GM23338 (cell line): ENCODE data around the gene MAOB. TPM values are rescaled to one million over a fixed set of nuclear protein-coding genes. Genes with fewer than 3 reads are reported as not detected.

Experiments used
- ATAC-seq: fragments of 200-7000 bp; cut with Tn5 transposase; 3 replicates; pipeline ENCODE4 v1.9.1; 2020
- DNase-seq: peaks from one replicate; pipeline ENCODE4 v3.0.0-alpha.2; 2015; ENCODE audit warnings: low spot score
- H2AFZ ChIP-seq: fragments of 200-600 bp; sonication (generic); 2 replicates; pipeline ENCODE4 v1.8.0; 2016; ENCODE audit warnings: antibody characterized with exemption, mild to moderate bottlenecking, moderate library complexity
- H3F3A ChIP-seq: fragments of 200-600 bp; sonication (generic); replicated peaks from 2 replicates; pipeline ENCODE4 v1.8.0; 2017; ENCODE audit warnings: antibody characterized with exemption, mixed run types, low read depth
- H3K27ac ChIP-seq: fragments of 200-600 bp; sonication (generic); 2 replicates; pipeline ENCODE4 v1.6.1; 2016; ENCODE audit warnings: low read depth
- H3K27me3 ChIP-seq: fragments of 200-600 bp; sonication (generic); 2 replicates; pipeline ENCODE4 v1.8.0; 2016; ENCODE audit warnings: mild to moderate bottlenecking, mixed run types, moderate library complexity; ENCODE audit not compliant: insufficient read depth
- H3K36me3 ChIP-seq: fragments of 200-600 bp; sonication (generic); 2 replicates; pipeline ENCODE4 v1.8.0; 2016; ENCODE audit warnings: mild to moderate bottlenecking; ENCODE audit not compliant: insufficient read depth
- H3K4me1 ChIP-seq: fragments of 200-600 bp; sonication (generic); 2 replicates; pipeline ENCODE4 v1.8.0; 2016; ENCODE audit warnings: mild to moderate bottlenecking, moderate library complexity; ENCODE audit not compliant: insufficient read depth
- H3K4me2 ChIP-seq: fragments of 200-600 bp; sonication (generic); 2 replicates; pipeline ENCODE4 v1.7.1; 2017; ENCODE audit warnings: mixed run types
- H3K4me3 ChIP-seq: fragments of 200-600 bp; sonication (generic); 2 replicates; pipeline ENCODE4 v1.6.1; 2016; ENCODE audit warnings: mixed run types
- H3K79me2 ChIP-seq: fragments of 200-600 bp; sonication (generic); replicated peaks from 2 replicates; pipeline ENCODE4 v1.8.0; 2017; ENCODE audit warnings: mild to moderate bottlenecking; ENCODE audit not compliant: insufficient read depth
- H3K9me2 ChIP-seq: fragments of 200-600 bp; sonication (generic); 2 replicates; pipeline ENCODE4 v1.8.0; 2017; ENCODE audit not compliant: insufficient read depth
- H4K20me1 ChIP-seq: fragments of 200-600 bp; sonication (generic); replicated peaks from 2 replicates; pipeline ENCODE4 v1.8.0; 2017; ENCODE audit warnings: mild to moderate bottlenecking; ENCODE audit not compliant: insufficient read depth
- H3K27ac Mint-ChIP-seq: 2 replicates; pipeline ENCODE4 v1.8.0; 2020; ENCODE audit warnings: inconsistent platforms, mild to moderate bottlenecking, moderate library complexity, mixed read lengths
- H3K27me3 Mint-ChIP-seq: 3 replicates; pipeline ENCODE4 v1.8.0; 2022; ENCODE audit warnings: low read depth, mild to moderate bottlenecking, moderate library complexity, mixed read lengths, inconsistent platforms; ENCODE audit not compliant: insufficient read depth, poor library complexity
- H3K36me3 Mint-ChIP-seq: 3 replicates; pipeline ENCODE4 v1.8.0; 2021; ENCODE audit warnings: low read depth, mild to moderate bottlenecking, inconsistent platforms, moderate library complexity, mixed read lengths
- H3K4me1 Mint-ChIP-seq: 3 replicates; pipeline ENCODE4 v1.8.0; 2020; ENCODE audit warnings: mild to moderate bottlenecking, inconsistent platforms, mixed read lengths
- H3K4me3 Mint-ChIP-seq: 3 replicates; pipeline ENCODE4 v1.8.0; 2021; ENCODE audit warnings: moderate library complexity, mild to moderate bottlenecking, inconsistent platforms, mixed read lengths
- H3K9me3 Mint-ChIP-seq: 3 replicates; pipeline ENCODE4 v1.8.0; 2020; ENCODE audit warnings: moderate library complexity, mild to moderate bottlenecking, inconsistent platforms, mixed read lengths
- CREB1 ChIP-seq: fragments of 250-450 bp; sonication (Bioruptor Pico); IDR thresholded peaks from 2 replicates; pipeline ENCODE4 v1.5.0; 2020; ENCODE audit warnings: low read depth, mild to moderate bottlenecking, moderate library complexity
- EZH2 ChIP-seq: fragments of 200-600 bp; sonication (generic); IDR thresholded peaks from one replicate; pipeline ENCODE4 v1.8.0; 2017; ENCODE audit warnings: antibody characterized with exemption, mild to moderate bottlenecking, low read depth; ENCODE audit not compliant: unreplicated experiment
- EZH2phosphoT487 ChIP-seq: fragments of 200-600 bp; sonication (generic); IDR thresholded peaks from one replicate; pipeline ENCODE4 v1.8.1; 2018; ENCODE audit warnings: antibody characterized with exemption; ENCODE audit not compliant: unreplicated experiment
- JUNB ChIP-seq: IDR thresholded peaks from one replicate; pipeline ENCODE4 v1.6.1; 2016; ENCODE audit warnings: antibody characterized with exemption; ENCODE audit not compliant: unreplicated experiment
- NANOG ChIP-seq: IDR thresholded peaks from 2 replicates; pipeline ENCODE4 v1.6.1; 2016; ENCODE audit warnings: antibody characterized with exemption, borderline replicate concordance
- POLR2AphosphoS5 ChIP-seq: IDR thresholded peaks from 2 replicates; pipeline ENCODE4 v1.6.1; 2016; ENCODE audit warnings: antibody characterized with exemption, low read depth
- STAT1 ChIP-seq: IDR thresholded peaks from one replicate; pipeline ENCODE4 v1.6.1; 2016; ENCODE audit warnings: antibody characterized with exemption; ENCODE audit not compliant: unreplicated experiment
- ZNF114 ChIP-seq: fragments of 250-450 bp; sonication (Bioruptor Pico); IDR thresholded peaks from 2 replicates; pipeline ENCODE4 v1.5.0; 2020; ENCODE audit warnings: mild to moderate bottlenecking, moderate library complexity
- ZNF331 ChIP-seq: fragments of 250-450 bp; sonication (Bioruptor Pico); IDR thresholded peaks from 2 replicates; pipeline ENCODE4 v1.5.0; 2020; ENCODE audit warnings: low read depth, mild to moderate bottlenecking, moderate library complexity
- polyA plus RNA-seq: library from polyadenylated mRNA; unstranded; fragments of >200 nt; fragmentation: Nextera tagmentation; extraction: Ambion mirVana; gene quantifications from 2 replicates; pipeline ENCODE4 v1.2.1, GENCODE V29; 2016
- total RNA-seq: library from RNA; depleted of rRNA; stranded (reverse); fragments of >200 nt; shearing (Covaris generic); gene quantifications from 2 replicates; pipeline ENCODE4 v1.2.3, GENCODE V29; 2014
- TF ChIP-seq, protein P1 (sequence below): IDR thresholded peaks from one replicate; pipeline ENCODE4 v1.6.1; 2018; ENCODE audit warnings: antibody characterized with exemption; ENCODE audit not compliant: unreplicated experiment
- TF ChIP-seq, protein P2 (sequence below): fragments of 250-450 bp; sonication (Bioruptor Pico); IDR thresholded peaks from 2 replicates; pipeline ENCODE4 v1.5.0; 2020; ENCODE audit warnings: mild to moderate bottlenecking, moderate library complexity
- TF ChIP-seq, protein P3 (sequence below): IDR thresholded peaks from 2 replicates; pipeline ENCODE4 v1.6.1; 2016; ENCODE audit warnings: antibody characterized with exemption
- TF ChIP-seq, protein P4 (sequence below), 2 experiments: fragments of 200-600 bp in 1 of 2; sonication (generic) in 1 of 2; conservative IDR thresholded peaks; 2 replicates each; pipeline versions ENCODE4 v1.5.1 to v1.6.1; 2016 to 2017; ENCODE audit warnings: antibody characterized with exemption in 2 of 2, low read depth in 2 of 2, mild to moderate bottlenecking in 2 of 2, moderate library complexity in 1 of 2

The MAOB gene
- total and polyA plus RNA-seq, 2 experiments from 2014 or later = 1.0 to 1.3 TPM

DNA sequence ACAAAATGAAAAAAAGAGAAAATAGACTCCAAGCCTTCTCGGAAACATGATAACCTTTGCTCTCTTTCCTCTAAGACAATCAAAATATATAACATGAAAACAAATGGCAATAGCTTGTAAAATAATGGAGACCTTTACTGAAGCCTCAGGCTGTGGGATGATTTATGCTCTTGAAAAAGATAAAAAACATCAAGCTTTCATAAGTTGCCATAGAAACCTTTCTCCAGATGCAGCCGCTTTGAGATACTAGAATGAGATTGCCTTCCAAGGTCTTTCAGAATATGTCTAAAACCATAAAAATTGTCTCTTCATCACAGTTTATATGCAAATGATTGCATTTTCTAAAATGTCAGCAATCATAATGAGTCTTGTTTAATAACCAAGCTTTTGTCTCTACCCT lies 31.6 kb downstream of the MAOB start:
- Mint-ChIP-seq H3K4me1 (peaks cover 6% of the 10 kb centered on the region; the same call in 2 of the 3 replicates), H3K4me3 (no peak overlapping the region), H3K9me3 (no peaks in the 10 kb centered on the region), H3K27me3 (no peaks in the 10 kb centered on the region), H3K27ac (no peak overlapping the region), H3K36me3 (no peaks in the 10 kb centered on the region)
- Histone ChIP-seq H3F3A (no peaks in the 10 kb centered on the region), H3K4me2 (no peak overlapping the region), H3K27ac (no peak overlapping the region), H2AFZ (no peak overlapping the region), H3K4me1 (no peaks in the 10 kb centered on the region), H3K4me3 (no peak overlapping the region), H3K9me2 (no peaks in the 10 kb centered on the region), H3K36me3 (no peaks in the 10 kb centered on the region), H4K20me1 (no peaks in the 10 kb centered on the region), H3K27me3 (no peaks in the 10 kb centered on the region), H3K79me2 (no peaks in the 10 kb centered on the region)
- DNase-seq (no peak), ATAC-seq (no peak)
- TF ChIP-seq ZNF114 (CRISPR knock-in tag) (no peak), EZH2 (no peak), ZNF331 (CRISPR knock-in tag) (no peak), CREB1 (no peak), NANOG (no peak), POLR2AphosphoS5 (no peak), STAT1 (no peak), JUNB (no peak), EZH2phosphoT487 (no peak)
- TF ChIP-seq, protein P1, sequence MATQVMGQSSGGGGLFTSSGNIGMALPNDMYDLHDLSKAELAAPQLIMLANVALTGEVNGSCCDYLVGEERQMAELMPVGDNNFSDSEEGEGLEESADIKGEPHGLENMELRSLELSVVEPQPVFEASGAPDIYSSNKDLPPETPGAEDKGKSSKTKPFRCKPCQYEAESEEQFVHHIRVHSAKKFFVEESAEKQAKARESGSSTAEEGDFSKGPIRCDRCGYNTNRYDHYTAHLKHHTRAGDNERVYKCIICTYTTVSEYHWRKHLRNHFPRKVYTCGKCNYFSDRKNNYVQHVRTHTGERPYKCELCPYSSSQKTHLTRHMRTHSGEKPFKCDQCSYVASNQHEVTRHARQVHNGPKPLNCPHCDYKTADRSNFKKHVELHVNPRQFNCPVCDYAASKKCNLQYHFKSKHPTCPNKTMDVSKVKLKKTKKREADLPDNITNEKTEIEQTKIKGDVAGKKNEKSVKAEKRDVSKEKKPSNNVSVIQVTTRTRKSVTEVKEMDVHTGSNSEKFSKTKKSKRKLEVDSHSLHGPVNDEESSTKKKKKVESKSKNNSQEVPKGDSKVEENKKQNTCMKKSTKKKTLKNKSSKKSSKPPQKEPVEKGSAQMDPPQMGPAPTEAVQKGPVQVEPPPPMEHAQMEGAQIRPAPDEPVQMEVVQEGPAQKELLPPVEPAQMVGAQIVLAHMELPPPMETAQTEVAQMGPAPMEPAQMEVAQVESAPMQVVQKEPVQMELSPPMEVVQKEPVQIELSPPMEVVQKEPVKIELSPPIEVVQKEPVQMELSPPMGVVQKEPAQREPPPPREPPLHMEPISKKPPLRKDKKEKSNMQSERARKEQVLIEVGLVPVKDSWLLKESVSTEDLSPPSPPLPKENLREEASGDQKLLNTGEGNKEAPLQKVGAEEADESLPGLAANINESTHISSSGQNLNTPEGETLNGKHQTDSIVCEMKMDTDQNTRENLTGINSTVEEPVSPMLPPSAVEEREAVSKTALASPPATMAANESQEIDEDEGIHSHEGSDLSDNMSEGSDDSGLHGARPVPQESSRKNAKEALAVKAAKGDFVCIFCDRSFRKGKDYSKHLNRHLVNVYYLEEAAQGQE = no peak
- TF ChIP-seq, protein P2, sequence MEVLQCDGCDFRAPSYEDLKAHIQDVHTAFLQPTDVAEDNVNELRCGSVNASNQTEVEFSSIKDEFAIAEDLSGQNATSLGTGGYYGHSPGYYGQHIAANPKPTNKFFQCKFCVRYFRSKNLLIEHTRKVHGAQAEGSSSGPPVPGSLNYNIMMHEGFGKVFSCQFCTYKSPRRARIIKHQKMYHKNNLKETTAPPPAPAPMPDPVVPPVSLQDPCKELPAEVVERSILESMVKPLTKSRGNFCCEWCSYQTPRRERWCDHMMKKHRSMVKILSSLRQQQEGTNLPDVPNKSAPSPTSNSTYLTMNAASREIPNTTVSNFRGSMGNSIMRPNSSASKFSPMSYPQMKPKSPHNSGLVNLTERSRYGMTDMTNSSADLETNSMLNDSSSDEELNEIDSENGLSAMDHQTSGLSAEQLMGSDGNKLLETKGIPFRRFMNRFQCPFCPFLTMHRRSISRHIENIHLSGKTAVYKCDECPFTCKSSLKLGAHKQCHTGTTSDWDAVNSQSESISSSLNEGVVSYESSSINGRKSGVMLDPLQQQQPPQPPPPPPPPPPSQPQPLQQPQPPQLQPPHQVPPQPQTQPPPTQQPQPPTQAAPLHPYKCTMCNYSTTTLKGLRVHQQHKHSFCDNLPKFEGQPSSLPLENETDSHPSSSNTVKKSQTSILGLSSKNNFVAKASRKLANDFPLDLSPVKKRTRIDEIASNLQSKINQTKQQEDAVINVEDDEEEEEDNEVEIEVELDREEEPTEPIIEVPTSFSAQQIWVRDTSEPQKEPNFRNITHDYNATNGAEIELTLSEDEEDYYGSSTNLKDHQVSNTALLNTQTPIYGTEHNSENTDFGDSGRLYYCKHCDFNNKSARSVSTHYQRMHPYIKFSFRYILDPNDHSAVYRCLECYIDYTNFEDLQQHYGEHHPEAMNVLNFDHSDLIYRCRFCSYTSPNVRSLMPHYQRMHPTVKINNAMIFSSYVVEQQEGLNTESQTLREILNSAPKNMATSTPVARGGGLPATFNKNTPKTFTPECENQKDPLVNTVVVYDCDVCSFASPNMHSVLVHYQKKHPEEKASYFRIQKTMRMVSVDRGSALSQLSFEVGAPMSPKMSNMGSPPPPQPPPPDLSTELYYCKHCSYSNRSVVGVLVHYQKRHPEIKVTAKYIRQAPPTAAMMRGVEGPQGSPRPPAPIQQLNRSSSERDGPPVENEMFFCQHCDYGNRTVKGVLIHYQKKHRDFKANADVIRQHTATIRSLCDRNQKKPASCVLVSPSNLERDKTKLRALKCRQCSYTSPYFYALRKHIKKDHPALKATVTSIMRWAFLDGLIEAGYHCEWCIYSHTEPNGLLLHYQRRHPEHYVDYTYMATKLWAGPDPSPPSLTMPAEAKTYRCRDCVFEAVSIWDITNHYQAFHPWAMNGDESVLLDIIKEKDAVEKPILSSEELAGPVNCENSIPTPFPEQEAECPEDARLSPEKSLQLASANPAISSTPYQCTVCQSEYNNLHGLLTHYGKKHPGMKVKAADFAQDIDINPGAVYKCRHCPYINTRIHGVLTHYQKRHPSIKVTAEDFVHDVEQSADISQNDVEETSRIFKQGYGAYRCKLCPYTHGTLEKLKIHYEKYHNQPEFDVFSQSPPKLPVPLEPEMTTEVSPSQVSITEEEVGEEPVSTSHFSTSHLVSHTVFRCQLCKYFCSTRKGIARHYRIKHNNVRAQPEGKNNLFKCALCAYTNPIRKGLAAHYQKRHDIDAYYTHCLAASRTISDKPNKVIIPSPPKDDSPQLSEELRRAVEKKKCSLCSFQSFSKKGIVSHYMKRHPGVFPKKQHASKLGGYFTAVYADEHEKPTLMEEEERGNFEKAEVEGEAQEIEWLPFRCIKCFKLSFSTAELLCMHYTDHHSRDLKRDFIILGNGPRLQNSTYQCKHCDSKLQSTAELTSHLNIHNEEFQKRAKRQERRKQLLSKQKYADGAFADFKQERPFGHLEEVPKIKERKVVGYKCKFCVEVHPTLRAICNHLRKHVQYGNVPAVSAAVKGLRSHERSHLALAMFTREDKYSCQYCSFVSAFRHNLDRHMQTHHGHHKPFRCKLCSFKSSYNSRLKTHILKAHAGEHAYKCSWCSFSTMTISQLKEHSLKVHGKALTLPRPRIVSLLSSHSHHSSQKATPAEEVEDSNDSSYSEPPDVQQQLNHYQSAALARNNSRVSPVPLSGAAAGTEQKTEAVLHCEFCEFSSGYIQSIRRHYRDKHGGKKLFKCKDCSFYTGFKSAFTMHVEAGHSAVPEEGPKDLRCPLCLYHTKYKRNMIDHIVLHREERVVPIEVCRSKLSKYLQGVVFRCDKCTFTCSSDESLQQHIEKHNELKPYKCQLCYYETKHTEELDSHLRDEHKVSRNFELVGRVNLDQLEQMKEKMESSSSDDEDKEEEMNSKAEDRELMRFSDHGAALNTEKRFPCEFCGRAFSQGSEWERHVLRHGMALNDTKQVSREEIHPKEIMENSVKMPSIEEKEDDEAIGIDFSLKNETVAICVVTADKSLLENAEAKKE (CRISPR knock-in tag) = no peak
- TF ChIP-seq, protein P3, sequence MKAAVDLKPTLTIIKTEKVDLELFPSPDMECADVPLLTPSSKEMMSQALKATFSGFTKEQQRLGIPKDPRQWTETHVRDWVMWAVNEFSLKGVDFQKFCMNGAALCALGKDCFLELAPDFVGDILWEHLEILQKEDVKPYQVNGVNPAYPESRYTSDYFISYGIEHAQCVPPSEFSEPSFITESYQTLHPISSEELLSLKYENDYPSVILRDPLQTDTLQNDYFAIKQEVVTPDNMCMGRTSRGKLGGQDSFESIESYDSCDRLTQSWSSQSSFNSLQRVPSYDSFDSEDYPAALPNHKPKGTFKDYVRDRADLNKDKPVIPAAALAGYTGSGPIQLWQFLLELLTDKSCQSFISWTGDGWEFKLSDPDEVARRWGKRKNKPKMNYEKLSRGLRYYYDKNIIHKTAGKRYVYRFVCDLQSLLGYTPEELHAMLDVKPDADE = no peak
- TF ChIP-seq, protein P4, sequence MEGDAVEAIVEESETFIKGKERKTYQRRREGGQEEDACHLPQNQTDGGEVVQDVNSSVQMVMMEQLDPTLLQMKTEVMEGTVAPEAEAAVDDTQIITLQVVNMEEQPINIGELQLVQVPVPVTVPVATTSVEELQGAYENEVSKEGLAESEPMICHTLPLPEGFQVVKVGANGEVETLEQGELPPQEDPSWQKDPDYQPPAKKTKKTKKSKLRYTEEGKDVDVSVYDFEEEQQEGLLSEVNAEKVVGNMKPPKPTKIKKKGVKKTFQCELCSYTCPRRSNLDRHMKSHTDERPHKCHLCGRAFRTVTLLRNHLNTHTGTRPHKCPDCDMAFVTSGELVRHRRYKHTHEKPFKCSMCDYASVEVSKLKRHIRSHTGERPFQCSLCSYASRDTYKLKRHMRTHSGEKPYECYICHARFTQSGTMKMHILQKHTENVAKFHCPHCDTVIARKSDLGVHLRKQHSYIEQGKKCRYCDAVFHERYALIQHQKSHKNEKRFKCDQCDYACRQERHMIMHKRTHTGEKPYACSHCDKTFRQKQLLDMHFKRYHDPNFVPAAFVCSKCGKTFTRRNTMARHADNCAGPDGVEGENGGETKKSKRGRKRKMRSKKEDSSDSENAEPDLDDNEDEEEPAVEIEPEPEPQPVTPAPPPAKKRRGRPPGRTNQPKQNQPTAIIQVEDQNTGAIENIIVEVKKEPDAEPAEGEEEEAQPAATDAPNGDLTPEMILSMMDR (conservative IDR thresholded peaks at IDR 0.05; ENCODE audit: low read depth in 2 of 2) = no peak
